Endothelial cell (in vitro differentiated cells): Measurements from ENCODE around the gene ALG9. TPM values are rescaled to one million over a fixed set of nuclear protein-coding genes. Genes with fewer than 3 reads are reported as not detected.

Source experiments
- DNase-seq: peaks from one replicate; pipeline ENCODE4 v3.0.0; 2021; ENCODE audit warnings: low spot score
- H3K27ac Mint-ChIP-seq: one replicate; pipeline ENCODE4 v1.8.0; 2021; ENCODE audit warnings: mixed read lengths, inconsistent platforms; ENCODE audit not compliant: unreplicated experiment
- H3K27me3 Mint-ChIP-seq: one replicate; pipeline ENCODE4 v1.8.0; 2021; ENCODE audit warnings: mild to moderate bottlenecking, moderate library complexity, mixed read lengths, inconsistent platforms; ENCODE audit not compliant: unreplicated experiment
- H3K36me3 Mint-ChIP-seq: one replicate; pipeline ENCODE4 v1.8.0; 2021; ENCODE audit warnings: mild to moderate bottlenecking, low read depth, mixed read lengths, inconsistent platforms; ENCODE audit not compliant: unreplicated experiment
- H3K4me1 Mint-ChIP-seq: one replicate; pipeline ENCODE4 v1.8.0; 2021; ENCODE audit warnings: mild to moderate bottlenecking, mixed read lengths, inconsistent platforms; ENCODE audit not compliant: unreplicated experiment
- H3K4me3 Mint-ChIP-seq: one replicate; pipeline ENCODE4 v1.8.0; 2021; ENCODE audit warnings: mild to moderate bottlenecking, mixed read lengths, inconsistent platforms; ENCODE audit not compliant: unreplicated experiment
- H3K9me3 Mint-ChIP-seq: one replicate; pipeline ENCODE4 v1.8.0; 2021; ENCODE audit warnings: mixed read lengths, inconsistent platforms; ENCODE audit not compliant: unreplicated experiment
- total RNA-seq: library from RNA; stranded (reverse); fragmentation: NEBNext Ultra II Directional; extraction: Animal tissue kit (Norgen Biotek cat#: 25700); gene quantifications from one replicate; pipeline ENCODE4 v1.2.1, GENCODE V29; 2021; ENCODE audit not compliant: unreplicated experiment
- TF ChIP-seq, protein P1 (sequence below): fragments of 200-600 bp; sonication (generic); IDR thresholded peaks from one replicate; pipeline ENCODE4 v1.5.0; 2021; ENCODE audit warnings: antibody characterized with exemption; ENCODE audit not compliant: unreplicated experiment

ALG9 gene
- total RNA-seq, 1 donor from 2014 or later: 35.8 TPM

DNA sequence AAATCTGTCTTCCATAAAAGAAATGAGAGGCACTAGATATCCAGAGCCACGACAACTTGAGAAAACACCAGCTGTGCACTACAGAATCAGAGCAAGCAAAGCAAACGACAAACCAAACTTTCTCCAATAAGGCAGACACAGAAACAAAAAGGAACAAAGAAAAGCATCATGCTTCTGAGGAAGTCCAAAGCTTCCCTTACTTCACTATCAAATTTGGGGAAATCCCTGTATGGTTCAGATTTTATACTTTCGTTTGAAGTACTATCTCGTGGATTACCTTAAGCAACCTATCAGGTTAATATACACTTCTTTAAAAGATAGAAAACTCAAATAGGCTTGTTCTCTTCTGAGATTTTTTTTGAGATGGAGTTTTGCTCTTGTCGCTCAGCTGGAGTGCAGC lies 27.7 kb downstream of the ALG9 start:
- peaks cover 5% of the 10 kb centered on the region for H3K36me3 Mint-ChIP-seq
- no peak overlapping the region for H3K27ac Mint-ChIP-seq
- H3K4me3 Mint-ChIP-seq: no peak overlapping the region
- no peak for DNase-seq
- H3K27me3 Mint-ChIP-seq: peaks cover 3% of the 10 kb centered on the region
- no peaks in the 10 kb centered on the region for H3K4me1 Mint-ChIP-seq
- no peaks in the 10 kb centered on the region for H3K9me3 Mint-ChIP-seq
- TF ChIP-seq, protein P1, sequence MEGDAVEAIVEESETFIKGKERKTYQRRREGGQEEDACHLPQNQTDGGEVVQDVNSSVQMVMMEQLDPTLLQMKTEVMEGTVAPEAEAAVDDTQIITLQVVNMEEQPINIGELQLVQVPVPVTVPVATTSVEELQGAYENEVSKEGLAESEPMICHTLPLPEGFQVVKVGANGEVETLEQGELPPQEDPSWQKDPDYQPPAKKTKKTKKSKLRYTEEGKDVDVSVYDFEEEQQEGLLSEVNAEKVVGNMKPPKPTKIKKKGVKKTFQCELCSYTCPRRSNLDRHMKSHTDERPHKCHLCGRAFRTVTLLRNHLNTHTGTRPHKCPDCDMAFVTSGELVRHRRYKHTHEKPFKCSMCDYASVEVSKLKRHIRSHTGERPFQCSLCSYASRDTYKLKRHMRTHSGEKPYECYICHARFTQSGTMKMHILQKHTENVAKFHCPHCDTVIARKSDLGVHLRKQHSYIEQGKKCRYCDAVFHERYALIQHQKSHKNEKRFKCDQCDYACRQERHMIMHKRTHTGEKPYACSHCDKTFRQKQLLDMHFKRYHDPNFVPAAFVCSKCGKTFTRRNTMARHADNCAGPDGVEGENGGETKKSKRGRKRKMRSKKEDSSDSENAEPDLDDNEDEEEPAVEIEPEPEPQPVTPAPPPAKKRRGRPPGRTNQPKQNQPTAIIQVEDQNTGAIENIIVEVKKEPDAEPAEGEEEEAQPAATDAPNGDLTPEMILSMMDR: no peak

DNA sequence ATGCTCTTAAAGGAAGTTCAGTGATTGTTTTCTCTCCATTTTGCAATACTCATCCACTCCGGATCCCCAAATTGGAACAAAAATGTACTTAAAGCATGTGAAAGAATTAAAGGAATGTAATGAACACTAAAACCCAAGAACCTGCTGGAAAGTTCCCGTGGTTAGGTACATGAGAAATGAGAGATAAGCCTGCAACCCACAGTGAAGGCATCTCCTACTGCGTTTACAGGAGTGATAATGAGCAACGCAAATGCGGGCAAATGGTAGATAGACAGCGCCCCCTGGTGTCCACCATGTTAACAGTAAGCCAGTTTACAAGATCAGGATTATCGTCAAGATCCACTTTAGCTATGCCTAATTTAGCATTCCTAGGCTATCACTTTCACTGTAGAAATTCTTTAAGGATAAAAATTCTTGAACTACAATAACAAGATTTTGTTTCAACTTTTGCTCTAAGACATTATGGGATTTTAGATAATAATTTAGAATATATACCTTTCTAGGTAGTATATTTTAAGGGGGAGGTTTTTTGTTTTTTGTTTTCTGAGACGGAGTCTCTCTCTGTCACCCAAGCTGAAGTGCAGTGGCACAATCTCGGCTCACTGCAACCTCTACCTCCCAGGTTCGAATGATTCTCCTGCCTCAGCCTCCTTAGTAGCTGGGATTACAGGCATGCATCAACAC lies 29.9 kb downstream of the ALG9 start:
- Mint-ChIP-seq H3K4me3 (no peak overlapping the region), H3K27me3 (peaks cover 3% of the 10 kb centered on the region), H3K36me3 (no peaks in the 10 kb centered on the region), H3K27ac (no peak overlapping the region), H3K4me1 (no peaks in the 10 kb centered on the region), H3K9me3 (no peaks in the 10 kb centered on the region)
- TF ChIP-seq, protein P1: peak; percentile 96
- peak; percentile 82 for DNase-seq

DNA sequence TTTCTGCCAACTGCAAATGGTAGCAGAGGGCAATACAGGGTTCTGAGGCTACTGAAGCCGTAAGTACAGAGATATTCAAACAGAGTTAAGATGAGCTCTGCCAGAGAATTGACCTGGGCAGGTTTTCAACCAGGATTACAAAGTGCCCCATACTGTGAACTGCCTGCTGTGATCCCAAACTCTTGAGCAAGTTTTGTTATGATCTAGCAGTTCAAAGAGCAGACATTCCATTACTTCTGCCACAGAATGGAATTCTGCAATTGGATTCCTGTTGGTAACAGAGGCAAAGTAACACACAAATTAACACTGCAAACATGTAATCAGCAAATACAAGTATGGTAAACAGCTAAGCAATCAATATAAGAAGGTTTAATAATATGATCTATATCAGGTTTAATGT lies 31.2 kb downstream of the ALG9 start:
- Mint-ChIP-seq H3K9me3 (no peaks in the 10 kb centered on the region), H3K4me1 (no peaks in the 10 kb centered on the region), H3K27me3 (peaks cover 3% of the 10 kb centered on the region), H3K36me3 (peaks cover 4% of the 10 kb centered on the region), H3K4me3 (no peak overlapping the region), H3K27ac (no peak overlapping the region)
- TF ChIP-seq, protein P1: no peak
- DNase-seq: no peak

DNA sequence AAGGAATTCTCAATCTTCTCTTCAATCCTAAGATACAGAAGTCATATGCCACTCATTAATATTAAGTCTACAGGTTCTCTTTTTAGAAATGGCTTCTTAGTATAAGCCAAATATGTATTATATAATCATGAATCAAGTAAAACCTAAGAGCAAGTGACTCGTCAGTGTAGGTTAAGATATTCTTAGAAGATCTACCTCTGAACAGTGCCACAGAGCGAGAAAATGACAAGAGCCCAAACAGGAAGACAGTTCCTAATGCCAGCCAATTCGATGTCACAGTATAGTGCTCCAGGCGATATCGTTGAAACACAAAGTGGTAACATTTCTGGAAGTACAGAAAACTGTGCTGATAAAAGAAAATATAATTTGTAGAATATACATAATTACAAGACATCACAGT lies 33.3 kb downstream of the ALG9 start:
- Mint-ChIP-seq H3K36me3 (peaks cover 4% of the 10 kb centered on the region), H3K4me3 (no peak overlapping the region), H3K4me1 (no peaks in the 10 kb centered on the region), H3K9me3 (no peaks in the 10 kb centered on the region), H3K27me3 (peaks cover 3% of the 10 kb centered on the region), H3K27ac (no peak overlapping the region)
- TF ChIP-seq, protein P1: no peak
- no peak for DNase-seq

DNA sequence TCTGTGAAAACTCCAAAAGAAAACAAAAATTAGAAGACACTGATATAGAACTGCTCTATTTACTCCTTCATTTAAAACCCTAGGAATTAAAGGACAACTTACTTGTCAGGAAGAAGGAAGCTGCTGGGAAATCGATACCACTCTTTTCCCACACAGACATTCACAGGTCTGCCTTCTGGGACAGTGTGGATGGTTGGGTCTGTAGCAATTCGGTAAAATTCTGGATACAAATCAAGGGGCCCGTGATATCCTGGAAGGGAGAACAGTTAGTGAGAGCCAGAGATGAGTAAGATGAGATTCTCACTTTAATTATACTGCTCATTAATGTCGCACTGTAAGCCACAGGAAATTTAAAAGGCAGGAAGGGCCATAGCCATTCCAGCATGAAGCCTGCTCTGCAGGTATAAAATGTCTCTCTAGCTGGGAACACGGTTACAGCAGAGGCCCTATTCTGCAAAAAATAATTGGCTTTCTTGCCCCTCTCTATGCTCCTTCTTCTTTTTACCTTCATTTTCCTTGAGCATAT lies 34.0 kb downstream of the ALG9 start:
- H3K27me3 Mint-ChIP-seq: peaks cover 3% of the 10 kb centered on the region
- H3K4me1 Mint-ChIP-seq: no peaks in the 10 kb centered on the region
- peaks cover 4% of the 10 kb centered on the region for H3K36me3 Mint-ChIP-seq
- TF ChIP-seq, protein P1: no peak
- DNase-seq: no peak
- H3K27ac Mint-ChIP-seq: no peak overlapping the region
- no peak overlapping the region for H3K4me3 Mint-ChIP-seq
- H3K9me3 Mint-ChIP-seq: no peaks in the 10 kb centered on the region
